LNCaP clone FGC (cell line): ENCODE data around the gene ZNF333.
"Not testable (repeated sequence)": the region's sequence is repeated elsewhere in the genome, so short reads cannot be mapped to it uniquely, and the experiment has no call there.

ENCODE experiments used
- DNase-seq: peaks from one replicate; pipeline ENCODE4 v3.0.0-alpha.2; 2011; ENCODE audit warnings: low read depth
- H3K4me3 ChIP-seq: 2 replicates; pipeline ENCODE4 v1.5.1; 2011; ENCODE audit warnings: mild to moderate bottlenecking, low read depth, low read length, control low read depth
- TF ChIP-seq, protein P1 (sequence below): IDR thresholded peaks from 2 replicates; pipeline ENCODE4 v1.5.1; 2012; ENCODE audit warnings: mild to moderate bottlenecking; ENCODE audit not compliant: control insufficient read depth, insufficient read depth; ENCODE audit errors: extremely low read depth

The ZNF333 gene

DNA sequence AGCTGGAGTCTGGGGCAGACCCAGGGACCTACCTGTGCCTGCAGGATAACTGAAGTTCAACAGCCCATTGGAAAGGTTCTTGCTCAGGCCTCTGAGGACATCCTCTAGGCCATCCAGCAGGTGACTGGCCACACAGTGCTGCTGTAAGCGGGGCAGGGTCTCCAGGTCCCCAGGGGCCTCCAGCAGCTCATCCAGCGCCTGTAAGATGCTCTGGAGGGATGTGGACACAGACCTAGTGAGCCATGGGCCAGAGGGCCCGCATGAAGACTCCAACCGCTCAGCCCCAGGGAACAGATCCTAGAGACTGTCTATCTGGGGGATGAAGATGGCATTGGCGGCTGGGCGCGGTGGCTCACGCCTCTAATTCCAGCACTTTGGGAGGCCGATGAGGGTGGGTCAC is 74.6 kb downstream of the ZNF333 start:
- no peak overlapping the region for H3K4me3 ChIP-seq
- DNase-seq = no peak
- TF ChIP-seq, protein P1, sequence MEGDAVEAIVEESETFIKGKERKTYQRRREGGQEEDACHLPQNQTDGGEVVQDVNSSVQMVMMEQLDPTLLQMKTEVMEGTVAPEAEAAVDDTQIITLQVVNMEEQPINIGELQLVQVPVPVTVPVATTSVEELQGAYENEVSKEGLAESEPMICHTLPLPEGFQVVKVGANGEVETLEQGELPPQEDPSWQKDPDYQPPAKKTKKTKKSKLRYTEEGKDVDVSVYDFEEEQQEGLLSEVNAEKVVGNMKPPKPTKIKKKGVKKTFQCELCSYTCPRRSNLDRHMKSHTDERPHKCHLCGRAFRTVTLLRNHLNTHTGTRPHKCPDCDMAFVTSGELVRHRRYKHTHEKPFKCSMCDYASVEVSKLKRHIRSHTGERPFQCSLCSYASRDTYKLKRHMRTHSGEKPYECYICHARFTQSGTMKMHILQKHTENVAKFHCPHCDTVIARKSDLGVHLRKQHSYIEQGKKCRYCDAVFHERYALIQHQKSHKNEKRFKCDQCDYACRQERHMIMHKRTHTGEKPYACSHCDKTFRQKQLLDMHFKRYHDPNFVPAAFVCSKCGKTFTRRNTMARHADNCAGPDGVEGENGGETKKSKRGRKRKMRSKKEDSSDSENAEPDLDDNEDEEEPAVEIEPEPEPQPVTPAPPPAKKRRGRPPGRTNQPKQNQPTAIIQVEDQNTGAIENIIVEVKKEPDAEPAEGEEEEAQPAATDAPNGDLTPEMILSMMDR = no peak

- not testable (repeated sequence) for DNase-seq, H3K4me3 ChIP-seq
Observed at GRCh38 chr19:14765403-14765802, 75.6 kb downstream of the ZNF333 start.

DNA sequence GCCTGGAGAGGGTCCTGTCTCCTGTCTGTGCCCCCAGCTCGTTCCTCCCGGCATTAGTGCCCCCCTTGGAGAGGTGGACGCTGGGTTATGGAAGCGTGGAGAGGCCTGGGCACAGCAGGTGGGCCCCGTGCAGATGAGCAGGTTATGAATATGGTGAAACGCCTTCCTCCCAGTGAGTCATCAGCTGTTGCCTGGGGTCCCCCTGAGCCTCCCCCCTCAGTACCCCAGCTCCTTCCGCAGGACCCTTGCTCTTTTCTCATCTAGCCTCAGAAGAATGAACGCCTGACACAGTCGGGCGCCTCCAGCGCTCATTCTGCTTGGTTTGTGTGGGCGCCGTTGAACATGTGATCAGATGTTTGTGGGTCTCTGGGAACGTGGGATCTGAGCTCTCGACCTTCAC is 76.0 kb downstream of the ZNF333 start:
- not testable (repeated sequence) for H3K4me3 ChIP-seq, DNase-seq

DNA sequence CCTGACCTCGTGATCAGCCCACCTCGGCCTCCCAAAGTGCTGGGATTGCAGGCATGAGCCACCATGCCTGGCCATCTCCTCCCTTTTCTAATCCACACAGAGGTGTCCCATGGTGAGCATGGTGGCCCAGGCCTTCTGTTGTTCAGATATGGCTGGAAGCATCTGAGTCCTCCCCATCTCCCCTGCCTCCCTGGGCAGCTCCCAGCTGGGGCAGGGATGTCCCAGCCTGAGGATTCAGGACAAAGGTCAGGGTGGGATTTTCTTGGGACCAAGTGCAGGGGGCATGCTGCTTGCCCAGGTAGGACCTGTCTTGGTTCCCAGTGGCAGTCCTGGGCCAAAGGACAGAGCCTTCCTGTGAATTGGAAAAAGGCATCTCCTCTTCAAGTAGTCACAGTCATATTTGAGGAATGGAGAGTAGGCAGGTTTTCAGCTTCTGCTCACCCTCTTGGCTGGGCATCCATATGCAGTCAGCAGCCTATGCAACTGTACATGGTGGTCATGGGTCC is 77.7 kb downstream of the ZNF333 start:
- DNase-seq = no peak
- H3K4me3 ChIP-seq = no peak overlapping the region
- TF ChIP-seq, protein P1 = no peak

DNA sequence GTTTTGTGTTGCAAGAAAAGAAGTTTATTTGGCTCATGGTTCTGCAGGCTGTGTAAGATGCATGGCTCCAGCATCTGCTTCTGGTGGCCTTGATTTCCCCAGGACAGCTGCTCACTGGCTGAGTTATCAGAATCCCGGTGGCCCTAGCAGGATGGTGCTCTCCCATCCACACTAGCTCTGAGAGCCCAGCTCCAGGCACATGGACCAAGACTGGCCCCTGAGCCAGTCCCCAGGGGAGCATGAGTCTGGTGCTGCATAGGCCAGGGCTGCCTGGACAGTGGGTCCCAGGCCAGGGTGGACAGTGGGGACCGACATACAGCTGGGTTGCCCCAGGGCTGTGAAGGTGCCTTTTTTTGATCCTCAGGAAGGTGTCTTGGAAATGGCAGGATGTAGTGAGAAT is 78.2 kb downstream of the ZNF333 start:
- no peak overlapping the region for H3K4me3 ChIP-seq
- DNase-seq = no peak
- TF ChIP-seq, protein P1 = no peak

DNA sequence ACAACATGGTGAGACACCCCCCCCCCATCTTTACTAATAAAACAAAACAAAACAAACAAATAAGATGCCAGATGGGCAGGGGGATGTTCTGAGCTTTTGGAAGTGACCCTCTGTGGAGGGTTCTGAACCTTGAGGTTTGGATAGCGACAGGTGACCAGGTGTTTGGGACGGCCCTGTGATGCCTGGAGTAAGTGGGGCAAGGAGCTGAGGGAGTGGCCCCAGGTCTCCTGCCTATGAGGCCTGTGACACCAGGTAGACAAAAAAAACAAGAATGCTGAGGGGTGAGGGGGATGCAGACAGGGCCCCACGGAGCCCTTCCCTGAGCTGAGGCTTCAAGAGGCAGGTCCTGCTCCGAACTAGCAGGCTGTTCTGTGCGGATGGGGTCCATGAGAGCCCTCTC is 79.4 kb downstream of the ZNF333 start:
- no peak overlapping the region for H3K4me3 ChIP-seq

DNA sequence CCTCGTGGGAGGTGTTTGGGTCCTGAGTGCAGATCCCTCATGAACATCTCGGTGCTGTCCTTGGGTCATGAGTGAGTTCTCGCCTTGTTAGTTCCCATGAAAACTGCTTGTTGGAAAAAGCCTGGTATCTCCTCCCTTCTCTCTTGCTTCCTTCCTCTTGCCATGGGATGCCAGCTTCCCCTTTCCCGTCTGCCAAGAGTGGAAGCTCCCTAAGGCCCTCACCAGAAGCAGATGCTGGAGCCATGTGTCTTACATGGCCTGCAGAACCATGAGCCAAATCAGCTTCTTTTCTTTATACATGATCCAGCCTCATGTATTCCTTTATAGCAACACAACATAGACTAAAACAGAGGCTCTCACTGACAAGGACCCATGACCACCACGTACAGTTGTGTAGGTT is 80.3 kb downstream of the ZNF333 start:
- DNase-seq = no peak
- TF ChIP-seq, protein P1 = no peak
- no peak overlapping the region for H3K4me3 ChIP-seq

More for the DNA sequence above, 79.4 kb downstream of the ZNF333 start:
- TF ChIP-seq, protein P1 = no peak
- no peak for DNase-seq

- no peak overlapping the region for H3K4me3 ChIP-seq
- no peak for DNase-seq
- TF ChIP-seq, protein P1 = no peak
Observed at GRCh38 chr19:14770944-14771839, 81.3 kb downstream of the ZNF333 start.
